K562 (cell line): ENCODE results near the gene GALNT12. TPM values are rescaled to one million over a fixed set of nuclear protein-coding genes. Genes with fewer than 3 reads are reported as not detected.

Experiments used
- ATAC-seq: fragments of 200-7000 bp; cut with Tn5 transposase; 3 replicates; pipeline ENCODE4 v1.9.1; 2020; ENCODE audit warnings: moderate library complexity
- BruUV-seq: library from RNA; stranded (reverse); fragments of 400-500 nt; replicated peaks from 2 replicates; lab custom pipeline; 2021; lab: Mats Ljungman, UMichigan
- CTCF ChIA-PET: fragments of 300-600 bp; formaldehyde crosslinking; extraction: SDS; loops from one replicate; lab custom pipeline; 2021; ENCODE audit warnings: low intra/inter-chr PET ratio; lab: Yijun Ruan, JAX
- POLR2A ChIA-PET: fragments of 300-600, 350-650 bp; sonication (Branson Sonifier 250); formaldehyde crosslinking; extraction: SDS; loops from one replicate; lab custom pipeline; 2021; ENCODE audit warnings: antibody characterized with exemption, inconsistent platforms; lab: Yijun Ruan, JAX
- DNase-seq, 4 experiments: peaks; one replicate each; pipeline versions ENCODE4 v3.0.0 to v3.0.0-alpha.2; 2011 to 2018; ENCODE audit warnings: low spot score in 3 of 4, mixed read lengths in 3 of 4; ENCODE audit errors: extremely low read depth in 1 of 4
- FAIRE-seq: peaks from 2 replicates; lab custom pipeline; 2011; peaks lifted over from hg19 to GRCh38; lab: Jason Lieb, UNC
- H2AFZ ChIP-seq: 2 replicates; pipeline ENCODE4 v1.6.0; 2011; ENCODE audit warnings: low read depth, low read length, control low read depth, inconsistent platforms
- H3K27ac ChIP-seq: fragments of 200-600 bp; 3 replicates; pipeline ENCODE4 v1.8.0; 2011; ENCODE audit warnings: low read depth, mild to moderate bottlenecking, control low read depth, inconsistent platforms, low read length, moderate library complexity, mixed read lengths; ENCODE audit errors: extremely low read depth
- H3K27me3 ChIP-seq, 2 experiments: fragments of 300-600 bp in 1 of 2; 2 replicates in 1 of 2; 3 replicates in 1 of 2; pipeline versions ENCODE4 v1.6.0 to v1.8.0; 2011; ENCODE audit warnings: inconsistent platforms in 2 of 2, low read length in 2 of 2, mild to moderate bottlenecking in 1 of 2, mixed read lengths in 1 of 2, moderate library complexity in 1 of 2; ENCODE audit not compliant: control insufficient read depth in 2 of 2, insufficient read depth in 2 of 2
- H3K36me3 ChIP-seq: fragments of 300-600 bp; 3 replicates; pipeline ENCODE4 v1.8.0; 2011; ENCODE audit warnings: mild to moderate bottlenecking, low read length, inconsistent platforms; ENCODE audit not compliant: control insufficient read depth, insufficient read depth
- H3K4me1 ChIP-seq, 2 experiments: fragments of 200-600 bp in 1 of 2; replicated peaks in 1 of 2; 2 replicates in 1 of 2; 3 replicates in 1 of 2; pipeline versions ENCODE4 v1.5.1 to v1.8.0; 2011; ENCODE audit warnings: inconsistent platforms in 2 of 2, low read length in 2 of 2, mild to moderate bottlenecking in 1 of 2, mixed read lengths in 1 of 2, moderate library complexity in 1 of 2; ENCODE audit not compliant: control insufficient read depth in 2 of 2, insufficient read depth in 2 of 2
- H3K4me2 ChIP-seq: 2 replicates; pipeline ENCODE4 v1.6.1; 2011; ENCODE audit warnings: low read length, control low read depth, inconsistent platforms, mixed read lengths; ENCODE audit not compliant: insufficient read depth
- H3K4me3 ChIP-seq: fragments of 200-600 bp; sonication (generic), shearing (Covaris generic); 2 replicates; pipeline ENCODE4 v1.5.1; 2016; ENCODE audit warnings: control low read depth, inconsistent platforms
- H3K79me2 ChIP-seq: fragments of 200-600 bp; 3 replicates; pipeline ENCODE4 v1.8.0; 2011; ENCODE audit warnings: low read length, inconsistent platforms; ENCODE audit not compliant: control insufficient read depth, insufficient read depth
- H3K9ac ChIP-seq, 2 experiments: 2 replicates each; pipeline versions ENCODE4 v1.6.0 to v1.6.1; 2011; ENCODE audit warnings: low read depth in 2 of 2, low read length in 2 of 2, control low read depth in 1 of 2, inconsistent platforms in 1 of 2, mild to moderate bottlenecking in 1 of 2, mixed read lengths in 1 of 2; ENCODE audit not compliant: insufficient read depth in 1 of 2
- H3K9me1 ChIP-seq: one replicate; pipeline ENCODE4 v1.6.0; 2011; ENCODE audit warnings: inconsistent platforms, mild to moderate bottlenecking, low read length, moderate library complexity; ENCODE audit not compliant: control insufficient read depth, insufficient read depth
- H3K9me3 ChIP-seq: replicated peaks from 2 replicates; pipeline ENCODE4 v1.5.1; 2011; ENCODE audit warnings: low read depth, low read length, inconsistent platforms; ENCODE audit not compliant: control insufficient read depth, insufficient read depth
- H4K20me1 ChIP-seq: replicated peaks from 2 replicates; pipeline ENCODE4 v1.6.1; 2011; ENCODE audit warnings: low read length, inconsistent platforms, mixed read lengths; ENCODE audit not compliant: control insufficient read depth, insufficient read depth
- DDX20 ChIP-seq: fragments of 450-650 bp; IDR thresholded peaks from 2 replicates; pipeline ENCODE4 v1.6.1; 2016; ENCODE audit warnings: missing genetic modification characterization, low read depth, mild to moderate bottlenecking, missing compliant biosample characterization, moderate library complexity
- ZNF282 ChIP-seq: sonication (generic); formaldehyde crosslinking; IDR thresholded peaks from 2 replicates; pipeline ENCODE4 v1.8.1; 2023; ENCODE audit warnings: missing genetic modification reagents
- WGBS: fragments of 100-300 bp; shearing (Covaris generic); methylation state at CpG from one replicate; pipeline ENCODE4 v1.1.6; 2016; ENCODE audit warnings: low coverage, mixed read lengths; ENCODE audit not compliant: insufficient coverage; ENCODE audit errors: missing lambda C conversion rate; 5-methylcytosine and 5-hydroxymethylcytosine counted together
- in situ Hi-C: fragments of 300-500 bp; cut with MboI; formaldehyde crosslinking; loops from 4 replicates; pipeline ENCODE4 v1.15.0; 2018; ENCODE audit warnings: inconsistent platforms, mixed read lengths
- intact Hi-C: fragments of 100-400 bp; cut with micrococcal nuclease; formaldehyde crosslinking; loops from 2 replicates; pipeline ENCODE4 v1.14.2; 2022
- polyA plus RNA-seq, 8 experiments: library from polyadenylated mRNA; depleted of rRNA in 4 of 8; stranded (reverse) in 5 of 8; unstranded in 3 of 8; fragments of >200 nt; fragmentation: Nextera tagmentation in 2 of 8; fragmentation: Illumina TruSeq in 1 of 8; extraction: Ambion mirVana in 2 of 8; extraction: Trizol in 1 of 8; gene quantifications; 2 replicates each; pipeline versions ENCODE4 v1.2.1 to v1.2.3, GENCODE V29; 2011 to 2014; ENCODE audit warnings: inconsistent platforms in 1 of 8, missing spikeins in 1 of 8
- total RNA-seq, 7 experiments: library from RNA; depleted of rRNA in 6 of 7; stranded (reverse); fragments of >200 nt in 6 of 7; fragmentation: Illumina TruSeq in 2 of 7; extraction: Trizol in 2 of 7; gene quantifications; 2 replicates each; pipeline versions ENCODE4 v1.2.1 to v1.2.3, GENCODE V29; 2011 to 2021; ENCODE audit warnings: low replicate concordance in 1 of 7
- TF ChIP-seq, protein P1 (sequence below): sonication (generic); formaldehyde crosslinking; IDR thresholded peaks from 2 replicates; pipeline ENCODE4 v1.8.1; 2023; ENCODE audit warnings: mild to moderate bottlenecking, missing genetic modification reagents

GALNT12 gene
- total and polyA plus RNA-seq, 9 of the 15 experiments (the other 6 are each of a cell fraction or from before 2014, with no cell fraction given), result 29.7 to 82.9 (median 44.2) TPM

DNA sequence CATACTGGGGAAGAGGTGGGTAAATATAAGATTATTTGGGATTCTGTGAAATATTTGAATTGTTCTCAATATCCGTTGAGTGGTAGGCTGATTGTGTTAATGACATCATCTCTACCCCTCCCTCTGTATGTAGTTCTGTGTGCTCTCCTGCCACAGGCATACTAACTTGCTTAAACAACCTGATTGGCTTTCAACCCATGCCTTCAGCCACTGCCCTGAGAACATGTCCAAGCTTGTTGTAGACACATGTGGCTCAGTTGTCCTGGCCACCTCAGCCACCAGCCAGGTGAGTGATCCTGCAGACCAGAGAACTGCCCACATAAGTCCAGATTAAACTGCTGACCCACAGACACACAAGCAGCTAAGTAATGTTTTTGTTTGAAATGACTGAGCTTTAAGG, 42.2 kb upstream of the GALNT12 start:
- POLR2A ChIA-PET, result interaction anchor here (0.6 kb wide), 2 partner anchors 11 to 1221 kb away, joined by 3 to 4 read pairs; no protein-coding TSS in a partner anchor
- H3K4me1 ChIP-seq, result no peaks in the 10 kb centered on the region
- H3K79me2 ChIP-seq, result no peaks in the 10 kb centered on the region
- no peaks in the 10 kb centered on the region for H3K27me3 ChIP-seq
- H3K9me3 ChIP-seq, result no peaks in the 10 kb centered on the region
- intact Hi-C loops, result no loop called here
- H3K9ac ChIP-seq, result no peak overlapping the region
- CTCF ChIA-PET, result no interaction called here
- DNase-seq (no peak), ATAC-seq (no peak), FAIRE-seq (no peak)
- in situ Hi-C loops, result no loop called here
- no peak overlapping the region for H3K4me2 ChIP-seq
- H3K27ac ChIP-seq, result no peak overlapping the region
- no peak overlapping the region for H2AFZ ChIP-seq
- TF ChIP-seq ZNF282 (CRISPR knock-in tag) (no peak), DDX20 (no peak)
- TF ChIP-seq, protein P1, sequence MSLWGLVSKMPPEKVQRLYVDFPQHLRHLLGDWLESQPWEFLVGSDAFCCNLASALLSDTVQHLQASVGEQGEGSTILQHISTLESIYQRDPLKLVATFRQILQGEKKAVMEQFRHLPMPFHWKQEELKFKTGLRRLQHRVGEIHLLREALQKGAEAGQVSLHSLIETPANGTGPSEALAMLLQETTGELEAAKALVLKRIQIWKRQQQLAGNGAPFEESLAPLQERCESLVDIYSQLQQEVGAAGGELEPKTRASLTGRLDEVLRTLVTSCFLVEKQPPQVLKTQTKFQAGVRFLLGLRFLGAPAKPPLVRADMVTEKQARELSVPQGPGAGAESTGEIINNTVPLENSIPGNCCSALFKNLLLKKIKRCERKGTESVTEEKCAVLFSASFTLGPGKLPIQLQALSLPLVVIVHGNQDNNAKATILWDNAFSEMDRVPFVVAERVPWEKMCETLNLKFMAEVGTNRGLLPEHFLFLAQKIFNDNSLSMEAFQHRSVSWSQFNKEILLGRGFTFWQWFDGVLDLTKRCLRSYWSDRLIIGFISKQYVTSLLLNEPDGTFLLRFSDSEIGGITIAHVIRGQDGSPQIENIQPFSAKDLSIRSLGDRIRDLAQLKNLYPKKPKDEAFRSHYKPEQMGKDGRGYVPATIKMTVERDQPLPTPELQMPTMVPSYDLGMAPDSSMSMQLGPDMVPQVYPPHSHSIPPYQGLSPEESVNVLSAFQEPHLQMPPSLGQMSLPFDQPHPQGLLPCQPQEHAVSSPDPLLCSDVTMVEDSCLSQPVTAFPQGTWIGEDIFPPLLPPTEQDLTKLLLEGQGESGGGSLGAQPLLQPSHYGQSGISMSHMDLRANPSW (CRISPR knock-in tag), result no peak
- no TSS peak for BruUV-seq
- H3K4me3 ChIP-seq, result no peak overlapping the region
- H3K36me3 ChIP-seq, result peaks cover 48% of the 10 kb centered on the region
- no peaks in the 10 kb centered on the region for H4K20me1 ChIP-seq
- H3K9me1 ChIP-seq, result no peaks in the 10 kb centered on the region
- 90% methylated on average over 1 of the region's 1 CpG for WGBS
